ENCODE results near the gene HSPB2.

The HSPB2 gene, protein sequence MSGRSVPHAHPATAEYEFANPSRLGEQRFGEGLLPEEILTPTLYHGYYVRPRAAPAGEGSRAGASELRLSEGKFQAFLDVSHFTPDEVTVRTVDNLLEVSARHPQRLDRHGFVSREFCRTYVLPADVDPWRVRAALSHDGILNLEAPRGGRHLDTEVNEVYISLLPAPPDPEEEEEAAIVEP

DNA sequence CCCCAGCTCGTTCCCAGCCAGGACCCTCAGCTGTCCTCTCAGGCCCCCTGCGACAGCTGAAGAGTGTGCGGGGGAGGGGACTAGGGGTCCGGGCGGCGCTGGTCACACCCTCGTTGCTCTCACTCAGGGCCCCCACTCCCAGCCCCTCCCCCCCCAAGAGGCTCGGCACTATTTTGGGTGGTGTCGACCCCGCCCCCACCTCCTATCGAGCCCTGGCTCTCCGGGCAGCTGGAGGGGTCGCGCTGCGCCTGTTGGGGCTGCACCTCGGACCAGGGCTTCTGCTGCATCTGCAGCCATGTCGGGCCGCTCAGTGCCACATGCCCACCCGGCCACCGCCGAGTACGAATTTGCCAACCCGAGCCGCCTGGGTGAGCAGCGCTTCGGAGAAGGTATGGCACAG is at the start of gene HSPB2:
Gene HSPB2, plus strand, starts transcription at position 200 of the 400 bp plus-strand sequence. Its CDS starts 96 bp downstream, at position 296.
- in situ Hi-C loops (cut with MboI; ENCODE audit: low pct_unique_long_range_greater_than_20kb, low sequenced_read_pairs, unreplicated experiment), result no loop called here
- no peak for DNase-seq (ENCODE audit: low spot score)

DNA sequence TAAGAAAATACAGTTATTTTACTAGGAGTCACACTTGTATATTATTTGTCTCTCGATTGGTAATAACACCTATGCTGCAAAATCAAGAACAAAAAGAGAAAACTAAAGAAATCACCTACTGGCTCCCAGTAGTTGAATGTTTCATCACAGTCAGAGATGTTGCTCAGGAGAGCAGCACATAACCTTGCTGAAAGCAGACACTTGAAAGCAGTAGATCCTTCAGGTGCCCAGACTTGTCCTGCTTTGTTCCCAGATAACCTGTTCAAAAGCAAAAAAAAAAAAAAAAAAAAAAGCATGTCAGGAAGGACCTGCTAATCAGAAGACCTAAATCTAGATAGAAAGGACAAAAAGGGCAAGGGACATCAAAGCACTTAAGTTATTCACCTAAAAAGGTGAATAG is 42.4 kb upstream of the HSPB2 start:
- TF ChIP-seq, protein P1, sequence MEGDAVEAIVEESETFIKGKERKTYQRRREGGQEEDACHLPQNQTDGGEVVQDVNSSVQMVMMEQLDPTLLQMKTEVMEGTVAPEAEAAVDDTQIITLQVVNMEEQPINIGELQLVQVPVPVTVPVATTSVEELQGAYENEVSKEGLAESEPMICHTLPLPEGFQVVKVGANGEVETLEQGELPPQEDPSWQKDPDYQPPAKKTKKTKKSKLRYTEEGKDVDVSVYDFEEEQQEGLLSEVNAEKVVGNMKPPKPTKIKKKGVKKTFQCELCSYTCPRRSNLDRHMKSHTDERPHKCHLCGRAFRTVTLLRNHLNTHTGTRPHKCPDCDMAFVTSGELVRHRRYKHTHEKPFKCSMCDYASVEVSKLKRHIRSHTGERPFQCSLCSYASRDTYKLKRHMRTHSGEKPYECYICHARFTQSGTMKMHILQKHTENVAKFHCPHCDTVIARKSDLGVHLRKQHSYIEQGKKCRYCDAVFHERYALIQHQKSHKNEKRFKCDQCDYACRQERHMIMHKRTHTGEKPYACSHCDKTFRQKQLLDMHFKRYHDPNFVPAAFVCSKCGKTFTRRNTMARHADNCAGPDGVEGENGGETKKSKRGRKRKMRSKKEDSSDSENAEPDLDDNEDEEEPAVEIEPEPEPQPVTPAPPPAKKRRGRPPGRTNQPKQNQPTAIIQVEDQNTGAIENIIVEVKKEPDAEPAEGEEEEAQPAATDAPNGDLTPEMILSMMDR (IDR thresholded peaks at IDR 0.05; ENCODE audit: extremely low read depth, insufficient read depth, missing control alignments), result no peak
- no peak for DNase-seq (ENCODE audit: low spot score)
- in situ Hi-C loops (cut with MboI; ENCODE audit: low pct_unique_long_range_greater_than_20kb, low sequenced_read_pairs, unreplicated experiment), result no loop called here

More for the DNA sequence above, at the start of gene HSPB2:
- TF ChIP-seq, protein P1 (IDR thresholded peaks at IDR 0.05; ENCODE audit: extremely low read depth, insufficient read depth, missing control alignments), result no peak

DNA sequence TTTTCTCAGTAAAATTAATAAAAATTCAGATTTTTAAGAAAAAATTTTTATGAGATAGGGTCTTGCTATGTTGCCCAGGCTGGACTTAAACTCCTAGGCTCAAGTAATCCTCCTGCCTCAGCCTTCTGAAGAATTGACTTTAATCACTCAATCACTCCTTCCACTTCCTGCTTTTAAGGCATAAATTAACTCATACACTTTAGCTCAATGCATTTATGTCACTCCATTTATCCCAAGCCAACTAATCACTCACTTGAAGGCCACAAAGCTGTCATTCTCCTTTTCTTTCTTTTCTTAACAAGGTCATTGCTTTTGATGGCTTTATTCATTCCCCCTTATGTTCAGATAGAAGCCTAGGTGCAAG is 42.0 kb upstream of the HSPB2 start:
- in situ Hi-C loops (cut with MboI; ENCODE audit: low pct_unique_long_range_greater_than_20kb, low sequenced_read_pairs, unreplicated experiment), result no loop called here
- no peak for DNase-seq (ENCODE audit: low spot score)
- TF ChIP-seq, protein P1 (IDR thresholded peaks at IDR 0.05; ENCODE audit: extremely low read depth, insufficient read depth, missing control alignments), result no peak

DNA sequence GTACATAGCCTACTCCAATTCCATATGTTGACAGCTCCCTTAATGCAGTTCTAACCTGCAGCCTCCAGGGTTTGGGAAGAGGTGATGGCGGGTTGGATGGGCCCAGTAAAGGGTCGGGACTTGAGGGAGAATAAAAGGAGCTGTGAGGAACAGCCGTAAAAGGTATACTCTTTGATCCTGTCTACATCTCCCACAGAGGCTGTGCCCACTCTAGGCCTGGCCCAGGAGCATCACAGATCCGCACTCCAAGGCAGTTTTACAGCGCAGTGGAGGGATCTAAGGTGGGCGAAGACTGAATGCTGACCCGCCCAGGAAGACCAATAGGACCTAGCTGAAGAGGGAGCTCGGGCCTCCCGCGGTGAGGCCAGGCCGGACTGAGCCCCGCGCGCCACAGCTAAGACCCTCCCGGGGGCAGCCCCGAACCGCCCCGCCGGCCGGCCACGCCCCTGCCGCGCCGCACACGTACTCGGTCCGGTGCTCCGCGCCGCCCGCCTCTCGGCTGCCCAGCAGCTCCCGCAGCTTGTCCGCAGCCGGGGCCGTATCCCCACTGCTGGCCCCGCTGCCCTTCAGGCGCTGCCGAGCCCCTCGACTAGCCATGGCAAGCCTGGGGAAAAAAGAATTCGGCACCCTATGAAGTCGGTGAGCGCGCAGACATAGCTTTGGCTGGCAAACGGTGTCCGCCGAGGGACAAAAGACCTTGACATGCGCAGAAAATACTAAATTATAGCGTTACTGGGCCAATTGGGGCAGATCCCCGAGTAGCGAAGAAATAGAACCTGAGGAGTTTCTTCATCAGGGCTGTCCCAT is 41.4 kb upstream of the HSPB2 start, which contains the start of gene ALG9:
Gene ALG9, minus strand, starts transcription at position 696 of the 807 bp plus-strand sequence. Its CDS starts 99 bp downstream, at position 597.
- in situ Hi-C loops (cut with MboI; ENCODE audit: low pct_unique_long_range_greater_than_20kb, low sequenced_read_pairs, unreplicated experiment), result no loop called here
- peak; percentile 89 for DNase-seq (ENCODE audit: low spot score)

DNA sequence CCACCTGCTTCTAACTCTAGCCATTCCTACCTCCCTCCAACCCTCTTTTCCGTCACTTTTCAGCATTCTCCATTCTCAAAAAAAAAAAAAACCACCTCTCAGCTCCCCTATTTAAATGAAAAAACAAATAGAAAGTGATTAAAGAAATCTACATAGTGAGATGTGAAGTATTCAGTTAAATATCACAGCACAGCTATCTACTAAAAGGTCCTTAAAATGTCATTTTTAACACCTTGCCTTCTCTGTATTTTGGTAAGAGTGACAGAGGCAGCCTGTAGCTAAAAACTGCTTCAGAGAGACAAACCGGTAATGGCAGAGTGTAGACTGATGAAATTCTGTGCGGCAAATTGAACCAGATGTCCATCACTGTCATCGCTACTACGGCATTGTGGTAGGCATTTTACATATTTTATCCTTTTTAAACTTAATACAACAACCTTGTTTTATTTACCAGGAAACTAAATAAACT is 40.8 kb upstream of the HSPB2 start:
- peak; percentile 12 for DNase-seq (ENCODE audit: low spot score)
- TF ChIP-seq, protein P1 (IDR thresholded peaks at IDR 0.05; ENCODE audit: extremely low read depth, insufficient read depth, missing control alignments), result no peak
- in situ Hi-C loops (cut with MboI; ENCODE audit: low pct_unique_long_range_greater_than_20kb, low sequenced_read_pairs, unreplicated experiment), result no loop called here

More for the DNA sequence above, 41.4 kb upstream of the HSPB2 start, which contains the start of gene ALG9:
- TF ChIP-seq, protein P1 (IDR thresholded peaks at IDR 0.05; ENCODE audit: extremely low read depth, insufficient read depth, missing control alignments), result no peak

DNA sequence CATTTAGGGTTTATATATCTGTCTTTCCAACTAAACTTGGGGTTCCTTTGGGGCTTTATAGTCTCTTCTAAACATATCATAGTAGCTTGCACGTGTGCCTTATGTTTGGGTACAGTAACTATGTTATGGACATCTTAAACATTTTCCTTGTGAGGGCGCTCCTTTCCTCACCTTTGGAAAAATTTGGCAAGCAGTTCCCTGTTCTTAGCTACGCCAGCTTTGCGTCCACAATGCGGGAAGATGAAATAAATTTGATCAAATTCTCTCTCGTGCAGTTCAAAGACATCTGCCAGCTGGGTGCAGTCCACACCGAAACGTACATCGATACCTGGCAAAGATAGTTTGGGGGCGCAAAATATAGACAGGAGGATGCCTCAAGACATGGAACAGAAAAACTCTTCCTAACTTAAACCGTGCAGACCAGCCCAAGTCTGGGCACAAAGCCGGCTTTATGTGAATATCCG is 34.1 kb upstream of the HSPB2 start:
- TF ChIP-seq, protein P1 (IDR thresholded peaks at IDR 0.05; ENCODE audit: extremely low read depth, insufficient read depth, missing control alignments), result no peak
- no peak for DNase-seq (ENCODE audit: low spot score)
- in situ Hi-C loops (cut with MboI; ENCODE audit: low pct_unique_long_range_greater_than_20kb, low sequenced_read_pairs, unreplicated experiment), result no loop called here
